Neural progenitor cell (in vitro differentiated cells): ENCODE data around the gene SLC24A4.

ENCODE experiments used
- EZH2 ChIP-seq: fragments of 200-600 bp; sonication (generic); IDR thresholded peaks from 2 replicates; pipeline ENCODE4 v1.6.1; 2017; ENCODE audit warnings: antibody characterized with exemption, mild to moderate bottlenecking, moderate library complexity
- EZH2phosphoT487 ChIP-seq: fragments of 200-600 bp; sonication (generic); IDR thresholded peaks from 2 replicates; pipeline ENCODE4 v1.6.1; 2017; ENCODE audit warnings: antibody characterized with exemption
- TF ChIP-seq, protein P1 (sequence below): fragments of 200-600 bp; sonication (generic); IDR thresholded peaks from 2 replicates; pipeline ENCODE4 v1.5.1; 2017; ENCODE audit warnings: antibody characterized with exemption, mild to moderate bottlenecking

DNA sequence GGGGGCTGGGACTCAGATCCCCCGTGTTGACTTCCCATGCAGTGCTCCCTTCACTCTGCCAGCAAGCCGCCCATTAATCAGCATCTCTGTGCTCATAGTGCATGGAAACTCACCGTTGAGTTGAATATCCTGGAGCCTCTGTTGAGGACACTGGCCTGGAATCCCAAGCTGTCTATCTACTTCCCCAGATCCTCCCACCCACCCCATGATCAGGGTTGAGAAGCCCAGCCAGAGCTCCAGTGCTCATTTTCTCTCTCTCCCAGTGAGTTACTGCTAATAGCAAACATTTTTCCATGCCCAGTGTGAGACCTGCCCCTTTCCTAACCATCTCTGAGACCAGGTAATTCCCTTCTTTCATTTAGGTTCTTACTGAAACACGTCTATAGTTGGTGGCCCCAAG is 88.2 kb downstream of the SLC24A4 start:
- TF ChIP-seq, protein P1, sequence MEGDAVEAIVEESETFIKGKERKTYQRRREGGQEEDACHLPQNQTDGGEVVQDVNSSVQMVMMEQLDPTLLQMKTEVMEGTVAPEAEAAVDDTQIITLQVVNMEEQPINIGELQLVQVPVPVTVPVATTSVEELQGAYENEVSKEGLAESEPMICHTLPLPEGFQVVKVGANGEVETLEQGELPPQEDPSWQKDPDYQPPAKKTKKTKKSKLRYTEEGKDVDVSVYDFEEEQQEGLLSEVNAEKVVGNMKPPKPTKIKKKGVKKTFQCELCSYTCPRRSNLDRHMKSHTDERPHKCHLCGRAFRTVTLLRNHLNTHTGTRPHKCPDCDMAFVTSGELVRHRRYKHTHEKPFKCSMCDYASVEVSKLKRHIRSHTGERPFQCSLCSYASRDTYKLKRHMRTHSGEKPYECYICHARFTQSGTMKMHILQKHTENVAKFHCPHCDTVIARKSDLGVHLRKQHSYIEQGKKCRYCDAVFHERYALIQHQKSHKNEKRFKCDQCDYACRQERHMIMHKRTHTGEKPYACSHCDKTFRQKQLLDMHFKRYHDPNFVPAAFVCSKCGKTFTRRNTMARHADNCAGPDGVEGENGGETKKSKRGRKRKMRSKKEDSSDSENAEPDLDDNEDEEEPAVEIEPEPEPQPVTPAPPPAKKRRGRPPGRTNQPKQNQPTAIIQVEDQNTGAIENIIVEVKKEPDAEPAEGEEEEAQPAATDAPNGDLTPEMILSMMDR, result no peak
- TF ChIP-seq EZH2phosphoT487 (no peak), EZH2 (no peak)
